Femur (tissue), 1 donor: Measurements from ENCODE around the gene SKIC2.
"Not testable (repeated sequence)": the region's sequence is repeated elsewhere in the genome, so short reads cannot be mapped to it uniquely, and the experiment has no call there.

ENCODE experiments used
- DNase-seq: peaks from one replicate; pipeline ENCODE4 v3.0.0-alpha.2; 2017

The SKIC2 gene

DNA sequence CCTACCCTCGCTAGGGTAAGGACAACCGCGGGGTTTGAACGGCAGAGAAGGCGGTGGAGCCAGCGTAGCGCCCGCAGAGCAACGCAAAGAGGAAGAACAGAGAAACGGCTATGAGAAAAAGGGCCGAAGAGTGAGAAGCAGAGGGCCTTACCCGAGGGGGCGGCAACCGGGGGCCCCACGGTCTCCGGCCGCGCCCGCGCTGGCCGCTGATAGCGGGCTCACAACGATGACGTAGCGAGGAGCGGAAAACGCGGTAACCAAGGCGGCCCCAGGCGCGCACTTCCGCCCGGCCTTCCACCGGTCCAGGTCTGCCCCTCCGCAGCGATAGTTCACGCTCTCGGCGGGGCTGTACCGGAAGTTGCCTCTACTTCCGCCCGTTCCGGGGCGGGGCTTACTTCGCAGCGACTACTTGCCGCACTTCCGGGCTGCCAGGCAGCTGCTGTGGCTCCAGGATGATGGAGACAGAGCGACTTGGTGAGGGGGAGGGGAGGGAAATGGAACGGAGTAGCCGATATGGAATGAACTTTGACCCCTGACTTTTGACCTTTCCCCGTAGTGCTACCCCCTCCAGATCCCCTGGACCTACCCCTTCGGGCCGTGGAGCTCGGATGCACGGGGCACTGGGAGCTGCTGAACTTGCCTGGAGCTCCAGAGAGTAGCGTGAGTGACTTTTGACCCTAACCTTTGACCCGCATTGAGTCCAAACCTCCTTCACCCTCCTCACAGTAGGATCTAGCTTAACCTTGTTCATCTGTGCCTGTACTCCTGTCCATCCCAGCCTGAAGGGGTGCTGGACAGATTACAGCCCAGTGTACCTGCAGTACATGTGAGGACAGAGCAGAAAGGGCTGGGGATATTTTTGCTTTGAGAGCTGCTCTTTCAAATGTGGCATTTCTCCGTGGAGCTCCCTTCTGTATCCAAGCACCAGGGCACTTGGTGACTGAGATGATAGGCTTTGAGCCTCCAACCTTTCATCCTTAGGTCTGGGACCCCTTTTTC, at the start of gene SKIC2, which contains the start of gene NELFE:
SKIC2 (plus strand) TSS at position 435 of the 999 bp plus-strand sequence; CDS start at position 453, 18 bp downstream.
NELFE (minus strand) TSS at position 231 of the 999 bp plus-strand sequence. CDS start 525 bp downstream, outside the sequence.
- peak; percentile 100 for DNase-seq

DNA sequence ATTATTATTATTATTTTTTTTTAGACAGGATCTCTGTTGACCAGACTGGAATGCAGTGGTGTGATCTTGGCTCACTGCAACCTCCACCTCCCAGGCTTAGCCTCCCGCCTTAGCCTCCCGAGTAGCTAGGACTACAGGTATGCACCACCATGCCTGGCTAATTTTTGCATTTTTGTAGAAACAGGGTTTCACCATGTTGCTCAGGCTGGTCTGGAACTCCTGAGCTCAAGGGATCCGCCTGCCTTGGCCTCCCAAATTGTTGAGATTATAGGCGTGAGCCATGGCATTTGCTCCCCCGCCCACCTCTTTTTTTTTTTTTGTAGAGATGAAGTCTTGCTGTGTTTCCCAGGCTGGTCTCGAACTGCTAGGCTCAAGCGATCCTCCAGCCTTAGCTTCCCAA, 49.7 kb upstream of the SKIC2 start:
- DNase-seq, result not testable (repeated sequence)

DNA sequence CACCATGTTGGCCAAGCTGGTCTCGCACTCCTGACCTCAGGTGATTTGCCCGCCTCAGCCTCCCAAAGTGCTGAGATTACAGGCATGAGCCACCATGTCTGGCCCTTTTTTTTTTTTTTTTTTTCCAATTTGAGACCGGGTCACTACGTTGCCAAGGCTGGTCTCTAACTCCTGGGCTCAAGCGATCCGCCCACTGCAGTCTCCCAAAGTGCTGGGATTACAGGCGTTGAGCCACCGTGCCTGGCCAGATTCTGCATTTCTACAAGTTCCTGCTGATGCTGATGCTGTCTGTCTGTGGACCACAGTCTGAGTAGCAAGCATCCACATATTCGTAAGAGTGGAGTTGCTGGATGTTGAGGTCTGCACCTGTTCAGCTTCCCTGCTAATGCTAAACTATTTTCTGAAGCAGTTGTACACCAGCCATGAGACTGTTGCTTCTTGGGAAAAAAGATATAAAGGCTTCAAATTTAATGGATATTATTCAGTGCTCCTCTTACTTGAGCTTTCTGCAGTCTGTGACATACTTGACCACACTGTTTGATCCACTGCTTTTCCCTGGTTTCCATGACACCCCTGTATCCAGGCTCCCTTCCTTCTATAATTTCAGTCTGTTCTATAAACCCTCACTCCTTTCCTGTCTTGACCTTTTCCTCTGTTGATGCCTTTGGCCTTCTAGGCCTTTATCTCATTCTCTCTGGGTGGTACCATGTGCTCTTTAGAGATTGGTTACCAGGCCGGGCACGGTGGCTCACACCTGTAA, 47.0 kb upstream of the SKIC2 start:
- DNase-seq, result no peak

DNA sequence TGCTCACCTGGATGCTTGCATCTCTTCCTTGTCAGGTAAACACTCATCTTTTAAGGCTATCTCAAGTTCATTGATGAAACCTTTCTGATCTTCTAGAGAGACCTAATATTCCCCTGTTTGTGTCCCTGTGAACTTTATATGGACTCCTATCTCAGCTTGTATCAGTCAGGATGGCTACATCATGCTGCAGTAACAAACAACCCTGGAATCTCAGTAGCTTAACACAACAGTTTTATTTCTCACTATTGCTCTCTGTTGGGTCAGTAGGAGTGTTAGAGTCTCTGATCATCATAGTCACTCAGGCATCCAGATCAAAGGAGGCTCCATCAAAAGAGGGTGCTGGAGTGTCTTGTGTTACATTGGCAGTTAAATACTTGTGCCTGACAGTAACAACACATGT, 43.6 kb upstream of the SKIC2 start:
- DNase-seq, result no peak

DNA sequence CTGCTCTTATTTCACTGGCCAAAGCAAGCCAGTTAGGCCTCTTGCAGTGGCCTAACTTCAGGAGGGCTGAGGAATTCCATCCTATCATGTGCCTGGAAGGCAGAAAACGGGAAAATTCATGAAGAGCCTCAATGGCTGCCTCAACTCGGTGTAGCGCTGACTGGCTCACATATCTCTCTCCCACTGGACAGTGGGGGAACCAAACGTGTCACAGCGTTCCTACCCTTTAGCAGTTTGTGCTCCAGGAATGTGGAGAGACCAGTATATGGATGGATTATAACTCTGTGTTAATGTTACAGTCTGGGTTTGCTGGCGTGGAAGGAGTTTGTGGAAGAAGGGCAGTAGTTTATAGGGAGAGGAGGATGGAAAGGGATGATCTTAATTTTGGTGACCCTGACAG, 43.2 kb upstream of the SKIC2 start:
- DNase-seq, result no peak

DNA sequence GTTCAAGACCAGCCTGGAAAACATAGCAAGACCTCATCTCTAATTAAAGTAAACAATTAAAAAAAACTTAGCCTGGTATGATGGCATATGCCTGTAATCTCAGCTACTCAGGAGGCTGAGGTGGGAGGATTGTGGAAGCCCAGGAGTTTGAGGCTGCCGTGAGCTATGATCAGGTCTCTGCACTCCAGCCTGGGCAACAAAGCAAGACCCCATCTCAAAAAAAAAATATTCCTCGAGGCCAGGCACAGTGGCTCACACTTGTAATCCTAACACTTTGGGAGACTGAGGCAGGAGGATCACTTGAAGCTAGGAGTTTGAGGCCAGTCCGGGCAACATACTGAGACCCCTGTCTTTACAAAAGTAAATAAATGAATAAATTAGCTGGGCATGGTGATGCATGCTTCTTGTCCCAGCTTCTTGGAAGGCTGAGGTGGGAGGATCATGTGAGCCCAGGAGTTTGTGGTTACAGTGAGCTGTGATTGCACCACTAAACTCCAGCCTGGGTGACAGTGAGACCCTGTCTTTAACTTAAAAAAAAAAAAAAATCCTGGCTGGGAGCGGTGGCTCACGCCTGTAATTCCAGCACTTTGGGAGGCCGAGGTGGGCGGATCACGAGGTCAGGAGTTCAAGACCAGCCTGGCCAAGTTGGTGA, 40.8 kb upstream of the SKIC2 start:
- DNase-seq, result no peak

DNA sequence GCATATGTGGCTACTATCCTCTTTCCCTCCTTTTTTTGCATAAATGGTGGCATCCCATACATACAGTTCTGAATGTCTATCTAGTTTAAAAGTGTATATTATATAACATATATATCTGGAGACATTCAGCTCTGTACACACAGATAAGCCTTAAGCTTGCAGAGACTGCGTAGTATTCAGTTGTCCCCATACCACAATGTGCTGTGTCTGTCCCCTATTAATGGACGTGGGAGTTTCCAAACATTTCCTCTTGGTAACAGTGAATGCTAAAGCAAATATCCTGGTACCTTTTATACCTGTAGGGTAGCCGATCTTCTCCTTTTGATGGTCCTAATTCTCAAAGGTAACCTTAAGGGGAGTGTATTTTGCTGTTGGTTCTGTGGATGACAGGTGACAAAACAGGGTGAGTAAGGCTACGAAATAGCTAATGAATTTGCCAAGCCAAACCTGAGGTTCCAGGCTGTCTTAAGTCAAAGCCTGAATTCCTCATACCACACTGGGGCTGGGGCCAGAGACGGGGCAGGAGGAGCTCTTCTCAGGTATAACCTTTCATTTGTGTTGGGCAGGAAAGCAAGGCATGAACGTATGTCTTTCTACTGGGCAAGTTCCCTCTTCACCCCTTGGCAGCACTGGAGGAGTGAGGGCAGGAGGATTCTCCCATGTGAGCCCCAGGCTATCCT, 39.2 kb upstream of the SKIC2 start:
- DNase-seq, result no peak

DNA sequence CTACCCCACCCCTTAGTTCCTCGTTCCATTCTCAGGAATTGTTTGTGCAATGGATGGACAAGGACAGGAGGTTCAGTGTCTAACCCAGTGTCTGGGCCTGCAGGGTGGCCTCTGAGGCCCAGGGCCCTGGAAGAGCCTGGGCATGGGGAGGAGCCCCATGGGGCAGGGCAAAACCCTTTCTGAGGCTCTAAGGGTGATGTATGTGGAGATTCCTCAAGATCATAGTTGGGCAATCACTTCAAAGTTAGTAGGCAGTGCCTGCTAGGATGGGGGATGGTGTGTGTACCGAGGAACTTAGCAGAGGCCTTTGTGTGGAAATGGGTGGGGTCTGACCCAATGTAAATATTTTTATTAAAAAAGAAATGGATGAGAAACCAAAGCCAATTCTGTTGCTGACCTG, 38.2 kb upstream of the SKIC2 start:
- no peak for DNase-seq

DNA sequence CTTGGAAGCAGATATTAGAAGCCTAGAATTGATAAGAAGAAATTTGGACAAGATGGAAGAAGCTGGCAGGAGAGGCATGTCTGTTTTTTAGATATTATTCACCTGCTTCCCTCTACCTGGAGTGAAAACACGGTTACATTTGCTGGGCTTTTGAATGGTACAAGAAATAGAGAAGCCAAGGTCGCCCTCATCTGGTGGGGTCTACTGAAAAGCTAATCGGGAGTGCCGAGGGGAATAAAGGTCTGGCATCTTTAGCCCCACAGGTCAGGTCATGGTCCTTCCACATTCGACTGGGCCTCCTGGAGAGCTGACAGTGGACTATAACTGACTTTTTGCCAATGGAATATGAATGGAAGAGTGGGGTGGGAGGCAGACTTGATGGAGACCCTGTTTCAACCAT, 36.0 kb upstream of the SKIC2 start:
- DNase-seq, result no peak

DNA sequence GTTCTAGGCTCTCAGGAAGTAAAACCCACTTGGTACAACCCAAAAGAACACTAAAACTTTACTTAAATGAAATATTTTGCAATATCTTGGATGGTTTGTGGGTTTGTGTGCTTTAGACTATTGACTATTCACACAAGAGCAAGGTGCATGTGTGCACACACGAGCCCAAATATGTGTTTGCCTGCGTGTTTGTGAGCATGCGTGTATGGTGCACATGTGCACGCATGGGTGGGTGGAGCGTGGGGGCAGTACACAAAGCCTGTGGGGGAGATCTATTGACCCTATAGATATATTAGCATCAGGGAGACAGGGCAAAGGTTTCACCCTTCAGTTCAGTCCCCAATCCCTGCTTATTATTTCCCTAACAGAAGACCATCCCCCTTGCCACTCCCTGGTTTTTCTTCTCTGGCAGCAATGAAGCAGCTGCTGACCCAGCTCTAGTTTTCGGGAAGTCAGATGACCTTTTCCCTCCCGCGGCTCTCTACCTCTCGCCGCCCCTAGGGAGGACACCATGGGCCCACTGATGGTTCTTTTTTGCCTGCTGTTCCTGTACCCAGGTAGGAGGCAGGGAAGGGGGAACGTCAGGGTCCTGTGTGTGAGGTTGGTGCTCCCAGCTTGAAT, 31.6 kb upstream of the SKIC2 start, which contains the start of gene C2:
C2 (plus strand) TSS at position 476 of the 621 bp plus-strand sequence; CDS start at position 512, 36 bp downstream.
- no peak for DNase-seq

DNA sequence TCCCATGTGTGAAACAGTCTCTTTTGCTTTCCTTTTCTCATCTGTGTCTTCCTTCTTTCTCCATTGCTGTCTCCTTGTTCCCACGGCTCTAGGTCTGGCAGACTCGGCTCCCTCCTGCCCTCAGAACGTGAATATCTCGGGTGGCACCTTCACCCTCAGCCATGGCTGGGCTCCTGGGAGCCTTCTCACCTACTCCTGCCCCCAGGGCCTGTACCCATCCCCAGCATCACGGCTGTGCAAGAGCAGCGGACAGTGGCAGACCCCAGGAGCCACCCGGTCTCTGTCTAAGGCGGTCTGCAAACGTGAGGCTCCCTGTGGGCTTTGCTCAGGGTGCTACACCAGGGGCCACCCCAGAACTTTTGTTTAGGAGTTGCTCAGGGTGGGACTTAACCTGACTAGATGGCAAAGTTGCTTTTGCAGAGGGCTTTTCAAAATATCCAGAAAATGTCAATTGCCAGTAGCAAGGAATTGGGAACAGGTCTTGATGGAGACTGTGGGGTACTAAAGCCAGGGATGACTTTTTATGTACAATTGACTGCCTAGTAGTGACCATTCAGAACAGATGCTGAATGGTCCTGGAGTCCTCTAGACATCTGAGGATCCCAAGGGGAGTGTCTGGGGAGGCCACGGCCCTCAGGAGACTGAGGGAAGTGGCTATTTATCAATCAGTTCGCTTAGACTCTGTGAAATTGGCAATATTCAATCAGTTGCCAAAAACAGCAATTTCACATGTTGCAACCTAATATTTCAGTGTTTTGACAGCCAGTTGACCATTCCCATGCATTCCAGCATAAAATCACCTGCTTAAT, 30.9 kb upstream of the SKIC2 start:
- no peak for DNase-seq

DNA sequence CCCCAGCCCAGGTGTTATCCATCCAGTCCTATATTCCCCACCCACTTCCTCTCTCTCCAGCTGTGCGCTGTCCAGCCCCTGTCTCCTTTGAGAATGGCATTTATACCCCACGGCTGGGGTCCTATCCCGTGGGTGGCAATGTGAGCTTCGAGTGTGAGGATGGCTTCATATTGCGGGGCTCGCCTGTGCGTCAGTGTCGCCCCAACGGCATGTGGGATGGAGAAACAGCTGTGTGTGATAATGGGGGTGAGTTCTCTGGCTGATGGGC, 30.4 kb upstream of the SKIC2 start:
- DNase-seq, result no peak

DNA sequence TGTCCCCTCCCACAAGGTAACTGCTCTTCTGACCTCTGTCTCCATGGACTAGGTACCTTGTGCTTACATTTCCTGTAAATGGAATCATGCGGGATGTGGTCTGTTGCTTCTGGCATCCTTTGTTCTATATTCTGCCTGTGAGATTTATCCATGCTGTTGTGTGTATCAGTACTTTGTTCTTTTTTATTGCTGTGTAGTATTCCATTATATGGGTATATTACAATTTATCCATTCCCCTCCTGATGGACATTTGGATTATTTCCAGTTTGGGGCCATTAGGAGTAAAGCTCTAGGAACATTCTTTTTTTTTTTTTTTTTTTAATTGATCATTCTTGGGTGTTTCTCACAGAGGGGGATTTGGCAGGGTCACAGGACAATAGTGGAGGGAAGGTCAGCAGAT, 28.0 kb upstream of the SKIC2 start:
- no peak for DNase-seq

DNA sequence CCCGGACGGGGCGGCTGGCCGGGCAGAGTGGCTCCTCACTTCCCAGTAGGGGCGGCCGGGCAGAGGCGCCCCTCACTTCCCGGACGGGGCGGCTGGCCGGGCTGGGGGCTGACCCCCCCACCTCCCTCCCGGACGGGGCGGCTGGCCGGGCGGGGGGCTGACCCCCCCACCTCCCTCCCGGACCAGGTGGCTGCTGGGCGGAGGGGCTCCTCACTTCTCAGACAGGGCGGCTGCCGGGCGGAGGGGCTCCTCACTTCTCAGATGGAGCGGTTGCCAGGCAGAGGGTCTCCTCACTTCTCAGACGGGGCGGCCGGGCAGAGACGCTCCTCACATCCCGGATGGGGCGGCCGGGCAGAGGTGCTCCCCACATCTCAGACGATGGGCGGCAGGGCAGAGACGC, 26.8 kb upstream of the SKIC2 start:
- not testable (repeated sequence) for DNase-seq

DNA sequence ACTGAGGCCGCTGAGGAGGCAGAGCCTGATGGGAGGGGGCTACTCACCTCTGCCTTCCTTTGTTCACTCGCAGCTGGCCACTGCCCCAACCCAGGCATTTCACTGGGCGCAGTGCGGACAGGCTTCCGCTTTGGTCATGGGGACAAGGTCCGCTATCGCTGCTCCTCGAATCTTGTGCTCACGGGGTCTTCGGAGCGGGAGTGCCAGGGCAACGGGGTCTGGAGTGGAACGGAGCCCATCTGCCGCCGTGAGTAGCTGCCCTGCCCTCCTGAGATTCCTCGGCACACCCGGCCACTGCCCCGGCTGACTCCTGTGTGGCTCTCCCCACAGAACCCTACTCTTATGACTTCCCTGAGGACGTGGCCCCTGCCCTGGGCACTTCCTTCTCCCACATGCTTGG, 25.4 kb upstream of the SKIC2 start:
- DNase-seq, result no peak

DNA sequence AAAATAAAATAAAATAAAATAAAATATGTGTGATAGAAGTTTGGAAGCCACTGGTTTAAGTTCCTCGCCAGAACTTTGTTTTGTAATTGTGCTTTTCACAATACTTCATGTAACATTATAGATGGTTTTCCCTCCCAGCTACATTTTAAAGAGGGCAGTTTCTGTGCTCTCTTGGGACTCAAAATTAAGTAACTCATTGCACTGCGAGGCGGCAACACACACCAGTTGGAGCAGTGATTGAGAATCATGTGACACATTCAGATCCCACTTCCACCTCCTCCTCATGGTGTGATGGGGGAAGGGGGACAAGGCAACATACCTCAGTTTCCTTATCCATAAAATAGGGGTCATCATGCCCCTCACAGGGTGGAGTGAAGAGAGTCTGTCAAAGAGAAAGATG, 24.0 kb upstream of the SKIC2 start:
- no peak for DNase-seq

DNA sequence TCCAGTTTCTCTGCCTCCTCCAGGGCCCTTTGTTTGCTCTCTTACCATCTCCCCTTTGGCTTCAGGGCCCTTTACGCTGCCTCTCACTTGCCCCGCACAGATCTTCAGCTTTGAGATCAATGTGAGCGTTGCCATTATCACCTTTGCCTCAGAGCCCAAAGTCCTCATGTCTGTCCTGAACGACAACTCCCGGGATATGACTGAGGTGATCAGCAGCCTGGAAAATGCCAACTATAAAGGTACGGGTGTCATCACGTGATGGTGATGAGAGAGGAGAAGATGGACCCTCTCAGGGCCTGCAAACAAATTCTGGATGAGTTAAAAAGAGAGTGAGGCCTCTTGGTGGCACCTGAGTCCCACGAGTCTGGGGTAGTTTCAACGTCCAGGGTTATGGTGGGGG, 23.2 kb upstream of the SKIC2 start:
- DNase-seq, result no peak

DNA sequence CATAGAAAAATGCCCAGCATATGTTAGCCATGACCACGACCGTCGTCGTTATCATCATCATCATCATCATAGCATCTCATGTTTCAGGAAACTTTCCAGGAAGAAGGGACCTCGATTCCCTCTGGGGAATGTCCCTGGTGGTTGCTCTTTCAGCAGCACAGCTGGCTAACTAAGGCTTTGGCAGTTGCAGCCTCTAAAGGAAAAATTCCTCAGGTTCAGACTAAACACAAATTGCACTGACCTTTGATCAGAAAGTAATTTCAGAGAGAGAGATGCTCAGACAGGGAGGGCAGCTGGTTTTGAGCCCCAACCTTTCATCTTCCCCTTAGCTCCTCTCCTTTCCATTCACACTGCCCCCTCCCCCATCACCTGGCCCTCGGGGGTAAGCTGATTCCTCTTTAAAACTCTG, 18.7 kb upstream of the SKIC2 start:
- DNase-seq, result no peak

DNA sequence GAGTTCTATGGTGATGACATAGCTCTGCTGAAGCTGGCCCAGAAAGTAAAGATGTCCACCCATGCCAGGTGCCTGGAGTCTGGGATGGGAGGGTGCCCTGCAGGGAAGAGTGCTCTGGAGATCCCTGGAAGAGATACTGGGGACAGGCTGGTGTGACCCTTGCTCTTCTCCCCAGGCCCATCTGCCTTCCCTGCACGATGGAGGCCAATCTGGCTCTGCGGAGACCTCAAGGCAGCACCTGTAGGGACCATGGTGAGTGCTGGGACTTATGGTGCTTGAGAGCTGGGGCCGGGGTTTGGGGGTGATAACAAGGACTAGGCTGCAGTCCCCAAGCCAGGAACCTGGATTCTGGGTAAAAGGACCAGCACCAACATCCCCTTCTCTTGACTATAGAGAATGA, 15.2 kb upstream of the SKIC2 start:
- no peak for DNase-seq

DNA sequence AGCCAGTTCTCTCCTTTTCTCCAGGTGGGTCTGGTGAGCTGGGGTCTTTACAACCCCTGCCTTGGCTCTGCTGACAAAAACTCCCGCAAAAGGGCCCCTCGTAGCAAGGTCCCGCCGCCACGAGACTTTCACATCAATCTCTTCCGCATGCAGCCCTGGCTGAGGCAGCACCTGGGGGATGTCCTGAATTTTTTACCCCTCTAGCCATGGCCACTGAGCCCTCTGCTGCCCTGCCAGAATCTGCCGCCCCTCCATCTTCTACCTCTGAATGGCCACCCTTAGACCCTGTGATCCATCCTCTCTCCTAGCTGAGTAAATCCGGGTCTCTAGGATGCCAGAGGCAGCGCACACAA, 13.8 kb upstream of the SKIC2 start:
- DNase-seq, result no peak
